BJ (cell line): Measurements from ENCODE around the gene NUTM1. TPM values are rescaled to one million over a fixed set of nuclear protein-coding genes. Genes with fewer than 3 reads are reported as not detected.

Experiments used
- CTCF ChIA-PET: fragments of 350-600 bp; formaldehyde crosslinking; extraction: SDS; loops from one replicate; lab custom pipeline; 2021; ENCODE audit warnings: antibody characterized with exemption, inconsistent platforms; lab: Yijun Ruan, JAX
- POLR2A ChIA-PET: fragments of 300-600 bp; sonication (Branson Sonifier 250); formaldehyde crosslinking; extraction: SDS; loops from one replicate; lab custom pipeline; 2021; ENCODE audit warnings: antibody characterized with exemption; lab: Charles Lee
- DNase-seq: peaks from one replicate; pipeline ENCODE4 v3.0.0-alpha.2; 2011; ENCODE audit warnings: low read depth
- H3K27me3 ChIP-seq: 2 replicates; pipeline ENCODE4 v1.6.0; 2011; ENCODE audit warnings: low read length; ENCODE audit not compliant: control insufficient read depth, insufficient read depth
- H3K36me3 ChIP-seq: 2 replicates; pipeline ENCODE4 v1.5.1; 2011; ENCODE audit warnings: low read length; ENCODE audit not compliant: control insufficient read depth, insufficient read depth
- H3K4me3 ChIP-seq: 2 replicates; pipeline ENCODE4 v1.5.1; 2011; ENCODE audit warnings: low read depth, mild to moderate bottlenecking, control low read depth, low read length
- polyA plus RNA-seq: library from polyadenylated mRNA; depleted of rRNA; stranded (reverse); fragments of >200 nt; gene quantifications from 2 replicates; pipeline ENCODE4 v1.2.3, GENCODE V29; 2011
- TF ChIP-seq, protein P1 (sequence below): IDR thresholded peaks from 2 replicates; pipeline ENCODE4 v1.5.1; 2011; ENCODE audit warnings: low read depth, mild to moderate bottlenecking, control low read depth, inconsistent platforms, low read length, moderate library complexity; ENCODE audit not compliant: insufficient read depth

NUTM1 gene
- polyA plus RNA-seq, 1 experiment = not detected

DNA sequence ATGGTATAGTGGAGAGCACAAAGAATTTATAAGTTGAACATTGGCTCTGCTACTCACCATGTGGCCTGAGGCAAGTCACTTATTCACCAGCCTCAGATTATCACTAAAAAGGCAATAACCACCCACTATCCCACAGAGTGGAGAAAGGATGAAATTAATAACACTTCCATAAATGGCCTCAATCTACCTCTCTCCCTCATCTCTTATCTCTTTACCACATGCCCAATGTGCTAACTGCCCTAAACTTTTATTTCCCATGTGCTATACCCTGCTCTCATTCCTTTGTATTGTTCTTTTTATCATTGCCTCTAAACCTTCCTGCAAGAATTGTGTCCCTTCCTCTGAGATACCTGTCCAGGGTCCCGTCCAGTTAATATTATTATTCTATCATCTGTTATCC is 31.6 kb upstream of the NUTM1 start:
- DNase-seq = no peak
- Histone ChIP-seq H3K27me3 (no peaks in the 10 kb centered on the region), H3K36me3 (no peaks in the 10 kb centered on the region), H3K4me3 (no peak overlapping the region)
- POLR2A ChIA-PET = no interaction called here
- CTCF ChIA-PET = no interaction called here
- TF ChIP-seq, protein P1, sequence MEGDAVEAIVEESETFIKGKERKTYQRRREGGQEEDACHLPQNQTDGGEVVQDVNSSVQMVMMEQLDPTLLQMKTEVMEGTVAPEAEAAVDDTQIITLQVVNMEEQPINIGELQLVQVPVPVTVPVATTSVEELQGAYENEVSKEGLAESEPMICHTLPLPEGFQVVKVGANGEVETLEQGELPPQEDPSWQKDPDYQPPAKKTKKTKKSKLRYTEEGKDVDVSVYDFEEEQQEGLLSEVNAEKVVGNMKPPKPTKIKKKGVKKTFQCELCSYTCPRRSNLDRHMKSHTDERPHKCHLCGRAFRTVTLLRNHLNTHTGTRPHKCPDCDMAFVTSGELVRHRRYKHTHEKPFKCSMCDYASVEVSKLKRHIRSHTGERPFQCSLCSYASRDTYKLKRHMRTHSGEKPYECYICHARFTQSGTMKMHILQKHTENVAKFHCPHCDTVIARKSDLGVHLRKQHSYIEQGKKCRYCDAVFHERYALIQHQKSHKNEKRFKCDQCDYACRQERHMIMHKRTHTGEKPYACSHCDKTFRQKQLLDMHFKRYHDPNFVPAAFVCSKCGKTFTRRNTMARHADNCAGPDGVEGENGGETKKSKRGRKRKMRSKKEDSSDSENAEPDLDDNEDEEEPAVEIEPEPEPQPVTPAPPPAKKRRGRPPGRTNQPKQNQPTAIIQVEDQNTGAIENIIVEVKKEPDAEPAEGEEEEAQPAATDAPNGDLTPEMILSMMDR = no peak

GRCh38 chr15:34314491-34315490 is 28.3 kb upstream of the NUTM1 start:
- Histone ChIP-seq H3K27me3 (no peaks in the 10 kb centered on the region), H3K4me3 (no peak overlapping the region), H3K36me3 (no peaks in the 10 kb centered on the region)
- TF ChIP-seq, protein P1 = no peak
- ChIA-PET POLR2A (no interaction called here), CTCF (no interaction called here)
- DNase-seq = no peak

DNA sequence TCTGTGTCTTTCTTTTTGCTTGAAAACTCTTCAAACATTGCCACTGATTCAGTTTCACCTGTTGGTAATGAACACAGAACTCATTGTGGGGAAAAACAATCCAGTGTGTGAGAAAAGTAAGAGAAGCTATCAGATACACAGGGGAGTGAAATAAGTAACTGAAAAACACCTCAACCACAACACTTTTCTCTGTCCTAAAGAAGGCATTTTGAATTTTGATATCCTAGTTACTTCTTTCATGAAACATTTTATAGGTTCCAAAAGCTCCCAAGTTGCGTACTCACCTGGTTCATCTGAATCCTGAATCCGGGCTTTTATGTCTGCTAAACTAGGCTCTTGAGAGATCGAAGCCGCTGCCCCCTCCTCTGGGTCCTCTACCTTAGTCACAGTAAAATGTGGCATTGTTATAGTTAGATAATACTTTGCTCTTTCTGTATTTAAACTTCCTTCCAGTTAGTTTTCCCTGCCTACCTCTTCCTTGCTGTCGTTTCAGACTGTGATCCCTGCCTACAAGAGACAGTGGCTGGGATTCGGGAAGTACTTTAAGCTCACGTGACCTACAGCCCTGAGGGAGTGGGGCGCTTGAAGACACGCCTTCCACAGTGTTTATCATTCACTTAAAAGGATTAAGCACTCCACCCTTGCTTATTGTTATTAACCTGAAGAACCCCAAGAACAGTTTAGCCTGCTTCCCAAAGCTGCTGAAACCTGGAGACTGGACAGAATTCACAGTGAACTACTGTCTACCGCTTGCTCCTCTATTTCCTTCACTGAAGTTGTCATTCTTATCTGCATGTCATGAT is 24.6 kb upstream of the NUTM1 start:
- H3K27me3 ChIP-seq = no peaks in the 10 kb centered on the region
- DNase-seq = no peak

GRCh38 chr15:34323217-34323616 is 19.9 kb upstream of the NUTM1 start:
- ChIA-PET POLR2A (no interaction called here), CTCF (no interaction called here)
- no peak for DNase-seq
- Histone ChIP-seq H3K36me3 (no peaks in the 10 kb centered on the region; the same call in 1 of the 2 replicates), H3K27me3 (no peaks in the 10 kb centered on the region), H3K4me3 (no peak overlapping the region)
- TF ChIP-seq, protein P1 = no peak

More for the DNA sequence above, 24.6 kb upstream of the NUTM1 start:
- TF ChIP-seq, protein P1 = no peak
- CTCF ChIA-PET = interaction anchor here (1.6 kb wide), 1 partner anchor 11 kb away, joined by 5 read pairs; no protein-coding TSS in a partner anchor
- POLR2A ChIA-PET = interaction anchor here (1.0 kb wide), 1 partner anchor 9 kb away, joined by 4 read pairs; no protein-coding TSS in a partner anchor
- H3K36me3 ChIP-seq = no peaks in the 10 kb centered on the region
- peak overlapping the region; percentile 46 for H3K4me3 ChIP-seq
